ENCODE measurements around the gene TCAP.

GRCh38 chr17:39643271-39643670 lies 21.9 kb upstream of the TCAP start:
- TF ChIP-seq CTCF (IDR thresholded peaks at IDR 0.05), result no peak
- no peak for TF ChIP-seq POLR2A (IDR thresholded peaks at IDR 0.05)
